LNCaP clone FGC (cell line): Measurements from ENCODE around the gene UTF1.

ENCODE experiments used
- DNase-seq: peaks from one replicate; pipeline ENCODE4 v3.0.0-alpha.2; 2011; ENCODE audit warnings: low read depth
- H3K4me3 ChIP-seq: 2 replicates; pipeline ENCODE4 v1.5.1; 2011; ENCODE audit warnings: mild to moderate bottlenecking, low read depth, low read length, control low read depth
- CTCF ChIP-seq: IDR thresholded peaks from 2 replicates; pipeline ENCODE4 v1.5.1; 2012; ENCODE audit warnings: mild to moderate bottlenecking; ENCODE audit not compliant: control insufficient read depth, insufficient read depth; ENCODE audit errors: extremely low read depth

UTF1 gene

GRCh38 chr10:133280391-133281059 lies 50.5 kb downstream of the UTF1 start:
- DNase-seq = no peak
- no peak overlapping the region for H3K4me3 ChIP-seq
- TF ChIP-seq CTCF = no peak

GRCh38 chr10:133281084-133281483 lies 51.1 kb downstream of the UTF1 start:
- DNase-seq = no peak
- no peak for TF ChIP-seq CTCF
- H3K4me3 ChIP-seq = no peak overlapping the region
